BLaER1 treated with 17β-estradiol and CSF1 and Interleukin-3, amounts not matched to agents 10 nM and 100 nM (cell line): ENCODE data around the gene PDZRN4.

ENCODE experiments used
- H3K27ac ChIP-seq, 11 experiments: shearing (Covaris generic); formaldehyde crosslinking; 2 replicates each; pipeline ENCODE4 v1.8.1; 2022
- H3K27me3 ChIP-seq, 11 experiments: shearing (Covaris generic); formaldehyde crosslinking; 2 replicates each; pipeline ENCODE4 v1.8.1; 2022
- H3K36me3 ChIP-seq, 11 experiments: shearing (Covaris generic); formaldehyde crosslinking; 2 replicates each; pipeline ENCODE4 v1.8.1; 2022
- H3K4me1 ChIP-seq, 10 experiments: shearing (Covaris generic); formaldehyde crosslinking; 2 replicates each; pipeline ENCODE4 v1.8.1; 2022
- H3K4me2 ChIP-seq, 11 experiments: shearing (Covaris generic); formaldehyde crosslinking; 2 replicates each; pipeline ENCODE4 v1.8.1; 2022
- H3K4me3 ChIP-seq, 10 experiments: shearing (Covaris generic); formaldehyde crosslinking; 2 replicates each; pipeline ENCODE4 v1.8.1; 2022
- H3K9ac ChIP-seq, 11 experiments: shearing (Covaris generic); formaldehyde crosslinking; 2 replicates each; pipeline ENCODE4 v1.8.1; 2022
- H3K9me3 ChIP-seq, 11 experiments: shearing (Covaris generic); formaldehyde crosslinking; replicated peaks in 1 of 11; 2 replicates each; pipeline ENCODE4 v1.8.1; 2022
- H4K20me1 ChIP-seq, 11 experiments: shearing (Covaris generic); formaldehyde crosslinking; 2 replicates each; pipeline ENCODE4 v1.8.1; 2022
- Cebpa-rat ChIP-seq, 11 experiments: shearing (Covaris generic); IDR thresholded peaks; 2 replicates each; pipeline ENCODE4 v1.8.1; 2022

PDZRN4 gene

DNA sequence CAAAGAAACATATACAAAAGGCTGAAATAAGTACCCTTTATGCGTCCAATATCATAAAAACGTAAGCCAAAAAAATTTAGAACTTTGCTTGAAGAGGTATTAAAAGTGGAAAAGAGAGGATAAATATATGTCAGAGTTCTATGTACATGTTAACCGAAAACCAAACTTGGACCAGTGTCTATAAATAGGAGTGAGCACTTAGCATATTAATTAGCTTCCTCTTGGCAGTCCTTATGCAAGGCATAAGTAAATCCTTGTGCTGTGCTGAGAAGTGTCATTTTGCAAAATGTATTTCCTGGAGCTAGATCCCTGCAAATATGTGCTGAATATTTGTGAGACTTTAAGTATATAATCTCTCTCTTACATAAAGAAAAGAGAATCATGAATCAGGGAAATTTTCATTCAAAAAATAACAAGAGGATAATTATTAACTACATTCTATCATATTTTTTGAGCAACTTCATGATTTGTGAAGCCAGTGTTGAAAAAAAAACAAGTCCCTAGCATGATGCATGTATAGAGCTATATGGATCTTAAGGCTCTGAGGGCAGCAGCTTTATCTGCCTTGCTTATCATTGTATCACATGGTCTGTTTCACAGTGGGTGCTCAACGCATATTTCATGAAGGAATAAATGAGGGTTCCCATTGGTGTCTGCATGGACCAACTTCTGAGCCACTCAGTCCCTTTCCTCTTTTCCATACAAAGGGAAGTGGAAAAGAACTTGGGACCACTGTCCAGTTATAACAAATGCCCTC, 326.1 kb downstream of the PDZRN4 start:
- H3K27me3 ChIP-seq = no peaks in the 10 kb centered on the region
- H3K4me1 ChIP-seq = peaks cover 0 to 27% (median 0%) of the 10 kb centered on the region in 10 experiments; a peak in 6 of 20 replicates
- H3K9ac ChIP-seq = no peak overlapping the region
- H3K27ac ChIP-seq = no peak overlapping the region
- no peaks in the 10 kb centered on the region for H3K9me3 ChIP-seq
- TF ChIP-seq Cebpa-rat (IDR thresholded peaks at IDR 0.05) = no peak
- H3K4me2 ChIP-seq = peak overlapping the region in 2 of 11 experiments; percentile 16 to 30; a peak in 2 of 22 replicates
- no peaks in the 10 kb centered on the region for H4K20me1 ChIP-seq
- H3K36me3 ChIP-seq = no peaks in the 10 kb centered on the region
- H3K4me3 ChIP-seq = no peak overlapping the region

DNA sequence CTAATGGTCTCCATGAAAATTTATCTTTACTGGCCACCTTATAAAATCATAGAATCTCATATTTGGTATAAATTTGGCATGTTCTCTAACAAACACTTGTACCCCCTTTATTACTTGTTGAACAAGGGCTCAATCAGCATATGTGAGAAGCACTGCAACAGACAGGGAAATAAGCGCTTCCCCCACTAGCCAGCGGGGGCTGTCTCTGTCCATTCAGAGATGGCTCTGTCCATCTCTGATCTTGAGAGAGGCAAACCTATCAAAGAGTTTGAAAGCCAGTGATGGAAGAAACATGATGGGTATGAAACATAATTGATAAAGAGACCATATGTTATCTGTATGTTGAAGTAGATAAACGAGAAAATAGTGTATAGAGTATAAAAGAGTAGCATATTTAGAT, 326.8 kb downstream of the PDZRN4 start:
- Histone ChIP-seq H3K36me3 (no peaks in the 10 kb centered on the region), H3K27me3 (no peaks in the 10 kb centered on the region), H3K9ac (no peak overlapping the region), H3K4me3 (no peak overlapping the region), H3K27ac (no peak overlapping the region), H3K4me2 (no peak overlapping the region), H3K9me3 (no peaks in the 10 kb centered on the region), H3K4me1 (peaks cover 0 to 27% (median 5%) of the 10 kb centered on the region in 10 experiments; a peak in 14 of 20 replicates), H4K20me1 (no peaks in the 10 kb centered on the region)
- no peak for TF ChIP-seq Cebpa-rat (IDR thresholded peaks at IDR 0.05)

GRCh38 chr12:41515953-41516352, 327.8 kb downstream of the PDZRN4 start:
- H3K27ac ChIP-seq = no peak overlapping the region
- no peaks in the 10 kb centered on the region for H3K9me3 ChIP-seq
- H3K27me3 ChIP-seq = no peaks in the 10 kb centered on the region
- H3K4me3 ChIP-seq = no peak overlapping the region
- H3K4me1 ChIP-seq = peaks cover 0 to 24% (median 7%) of the 10 kb centered on the region in 10 experiments; a peak in 14 of 20 replicates
- no peak for TF ChIP-seq Cebpa-rat (IDR thresholded peaks at IDR 0.05)
- no peaks in the 10 kb centered on the region for H3K36me3 ChIP-seq
- H3K4me2 ChIP-seq = no peak overlapping the region
- no peak overlapping the region for H3K9ac ChIP-seq
- H4K20me1 ChIP-seq = no peaks in the 10 kb centered on the region

- no peaks in the 10 kb centered on the region for H3K36me3 ChIP-seq
- no peak for TF ChIP-seq Cebpa-rat (IDR thresholded peaks at IDR 0.05)
- H3K27ac ChIP-seq = no peak overlapping the region
- H3K4me2 ChIP-seq = no peak overlapping the region
- no peaks in the 10 kb centered on the region for H4K20me1 ChIP-seq
- no peaks in the 10 kb centered on the region for H3K9me3 ChIP-seq
- H3K4me1 ChIP-seq = peaks cover 0 to 19% (median 10%) of the 10 kb centered on the region in 10 experiments; a peak in 15 of 20 replicates
- no peaks in the 10 kb centered on the region for H3K27me3 ChIP-seq
- no peak overlapping the region for H3K4me3 ChIP-seq
- no peak overlapping the region for H3K9ac ChIP-seq
Measured at GRCh38 chr12:41520869-41521268, 332.7 kb downstream of the PDZRN4 start.

- Histone ChIP-seq H3K4me3 (peak overlapping the region in 1 of 10 experiments; percentile 15; a peak in 4 of 20 replicates), H3K27ac (peak overlapping the region in 10 of 11 experiments; percentile 37 to 70 (median 62); a peak in 21 of 22 replicates), H4K20me1 (no peaks in the 10 kb centered on the region), H3K4me1 (peaks cover 0 to 19% (median 10%) of the 10 kb centered on the region in 10 experiments; a peak in 15 of 20 replicates), H3K9ac (peak overlapping the region in 3 of 11 experiments; percentile 4 to 24 (median 21); a peak in 6 of 22 replicates), H3K27me3 (no peaks in the 10 kb centered on the region), H3K36me3 (no peaks in the 10 kb centered on the region), H3K9me3 (no peaks in the 10 kb centered on the region), H3K4me2 (peak overlapping the region; percentile 39 to 75 (median 55))
- no peak for TF ChIP-seq Cebpa-rat (IDR thresholded peaks at IDR 0.05)
Measured at GRCh38 chr12:41521872-41522379, 333.8 kb downstream of the PDZRN4 start.

DNA sequence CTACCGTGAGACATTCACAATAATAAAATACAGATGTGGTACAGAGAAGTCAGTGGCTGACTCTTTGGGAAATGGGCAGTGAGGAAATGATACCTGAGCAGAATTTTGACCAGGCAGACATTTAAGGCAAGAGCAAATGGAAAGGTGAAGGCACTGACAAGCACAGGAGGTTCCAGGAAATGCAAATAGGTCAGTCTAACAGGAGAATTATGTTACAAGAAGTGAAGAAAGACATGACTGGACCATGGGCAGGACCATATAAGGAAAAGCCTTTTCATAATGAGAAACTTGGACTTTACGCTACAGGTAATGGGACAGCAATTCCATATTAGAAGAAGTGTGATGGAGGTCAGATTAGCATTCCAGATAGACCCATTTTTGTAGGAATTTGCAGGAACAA, 338.9 kb downstream of the PDZRN4 start:
- H3K27ac ChIP-seq = no peak overlapping the region
- H3K4me1 ChIP-seq = peaks cover 0 to 6% (median 5%) of the 10 kb centered on the region in 10 experiments; a peak in 11 of 20 replicates
- H3K9ac ChIP-seq = no peak overlapping the region
- no peaks in the 10 kb centered on the region for H3K36me3 ChIP-seq
- H3K4me2 ChIP-seq = no peak overlapping the region
- no peaks in the 10 kb centered on the region for H3K27me3 ChIP-seq
- no peaks in the 10 kb centered on the region for H4K20me1 ChIP-seq
- 0 out of 22 replicates have a peak, but pooled peaks cover 0 to 5% (median 0%) of the 10 kb centered on the region in 11 experiments for H3K9me3 ChIP-seq
- TF ChIP-seq Cebpa-rat (IDR thresholded peaks at IDR 0.05) = no peak
- no peak overlapping the region for H3K4me3 ChIP-seq

- Histone ChIP-seq H3K27me3 (no peaks in the 10 kb centered on the region), H3K4me2 (no peak overlapping the region), H4K20me1 (no peaks in the 10 kb centered on the region), H3K9me3 (0 out of 22 replicates have a peak, but pooled peaks cover 0 to 5% (median 0%) of the 10 kb centered on the region in 11 experiments), H3K4me1 (peaks cover 0 to under 1% (median 0%) of the 10 kb centered on the region in 10 experiments; a peak in 3 of 20 replicates), H3K36me3 (no peaks in the 10 kb centered on the region), H3K4me3 (no peak overlapping the region), H3K27ac (no peak overlapping the region), H3K9ac (no peak overlapping the region)
- TF ChIP-seq Cebpa-rat (IDR thresholded peaks at IDR 0.05) = no peak
Measured at GRCh38 chr12:41527534-41528116, 339.5 kb downstream of the PDZRN4 start.

GRCh38 chr12:41528874-41529273, 340.8 kb downstream of the PDZRN4 start:
- H3K9me3 ChIP-seq = 0 out of 22 replicates have a peak, but pooled peaks cover 0 to 5% (median 0%) of the 10 kb centered on the region in 11 experiments
- TF ChIP-seq Cebpa-rat (IDR thresholded peaks at IDR 0.05) = no peak
- no peaks in the 10 kb centered on the region for H3K27me3 ChIP-seq
- no peak overlapping the region for H3K9ac ChIP-seq
- no peaks in the 10 kb centered on the region for H3K36me3 ChIP-seq
- H4K20me1 ChIP-seq = no peaks in the 10 kb centered on the region
- no peak overlapping the region for H3K4me3 ChIP-seq
- no peaks in the 10 kb centered on the region for H3K4me1 ChIP-seq
- H3K4me2 ChIP-seq = no peak overlapping the region
- no peak overlapping the region for H3K27ac ChIP-seq

- Histone ChIP-seq H3K27me3 (no peaks in the 10 kb centered on the region), H3K27ac (no peak overlapping the region), H3K9me3 (0 out of 22 replicates have a peak, but pooled peaks cover 0 to 5% (median 0%) of the 10 kb centered on the region in 11 experiments), H4K20me1 (no peaks in the 10 kb centered on the region), H3K4me3 (no peak overlapping the region), H3K4me2 (no peak overlapping the region), H3K36me3 (no peaks in the 10 kb centered on the region), H3K4me1 (no peaks in the 10 kb centered on the region), H3K9ac (no peak overlapping the region)
- no peak for TF ChIP-seq Cebpa-rat (IDR thresholded peaks at IDR 0.05)
Measured at GRCh38 chr12:41530441-41530840, 342.3 kb downstream of the PDZRN4 start.
